Astrocyte of the cerebellum (primary cell): ENCODE measurements around the gene MLNR.

Experiments used
- DNase-seq: peaks from one replicate; pipeline ENCODE4 v3.0.0-alpha.2; 2011; ENCODE audit warnings: low read depth
- H3K4me3 ChIP-seq: 2 replicates; pipeline ENCODE4 v1.5.1; 2011; ENCODE audit warnings: mild to moderate bottlenecking, low read depth, low read length, moderate library complexity
- CTCF ChIP-seq: IDR thresholded peaks from 2 replicates; pipeline ENCODE4 v1.5.1; 2012; ENCODE audit warnings: low read length, low read depth, moderate library complexity, mild to moderate bottlenecking; ENCODE audit errors: missing control alignments
- in situ Hi-C: cut with HindIII; loops from 2 replicates; pipeline ENCODE4 v1.10.0; 2017; ENCODE audit warnings: low sequenced_read_pairs

The MLNR gene

DNA sequence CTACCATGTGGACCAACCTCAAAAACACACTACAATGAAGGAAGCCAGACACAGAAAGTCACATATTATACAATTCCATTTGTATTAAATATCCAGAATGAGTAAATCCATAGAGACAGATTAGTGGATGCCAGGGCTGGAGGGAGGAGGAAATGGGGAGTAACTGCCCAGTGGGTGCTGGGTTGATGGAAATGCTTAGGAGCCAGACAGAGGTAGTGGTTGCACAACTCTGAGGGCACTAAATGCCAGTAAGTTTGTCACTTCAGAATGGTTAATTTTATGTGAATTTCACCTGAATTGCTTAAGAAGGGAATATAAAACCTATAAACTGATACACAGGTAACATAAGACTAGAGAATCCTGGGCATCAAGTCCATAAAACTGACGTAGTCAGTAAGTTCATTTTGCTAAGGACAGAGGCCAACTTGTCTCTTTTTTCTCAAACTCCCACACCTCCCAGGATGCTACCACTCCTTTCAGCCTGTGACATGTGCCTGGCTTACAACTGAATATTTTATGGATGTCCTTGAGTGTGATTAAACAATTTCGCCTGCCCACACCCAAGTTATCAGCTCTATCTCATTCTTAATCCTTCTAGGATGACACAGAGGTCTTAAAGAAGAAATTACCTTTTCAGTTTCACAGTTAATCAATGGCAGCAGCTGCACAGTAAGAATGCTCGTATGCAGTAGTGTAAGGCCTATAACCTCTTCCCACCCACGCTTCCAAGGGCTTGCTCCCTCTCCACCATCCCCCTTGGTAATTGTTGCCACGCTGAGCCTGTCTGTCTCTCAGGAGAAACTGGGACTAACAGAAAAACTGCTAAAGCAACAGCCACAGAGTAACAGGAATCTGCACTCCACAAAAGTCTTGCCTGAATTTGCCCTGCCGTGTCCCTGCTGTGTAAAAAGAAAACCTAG lies 5.9 kb upstream of the MLNR start:
- no peak overlapping the region for H3K4me3 ChIP-seq
- DNase-seq = no peak
- in situ Hi-C loops = no loop called here
- TF ChIP-seq CTCF = no peak

DNA sequence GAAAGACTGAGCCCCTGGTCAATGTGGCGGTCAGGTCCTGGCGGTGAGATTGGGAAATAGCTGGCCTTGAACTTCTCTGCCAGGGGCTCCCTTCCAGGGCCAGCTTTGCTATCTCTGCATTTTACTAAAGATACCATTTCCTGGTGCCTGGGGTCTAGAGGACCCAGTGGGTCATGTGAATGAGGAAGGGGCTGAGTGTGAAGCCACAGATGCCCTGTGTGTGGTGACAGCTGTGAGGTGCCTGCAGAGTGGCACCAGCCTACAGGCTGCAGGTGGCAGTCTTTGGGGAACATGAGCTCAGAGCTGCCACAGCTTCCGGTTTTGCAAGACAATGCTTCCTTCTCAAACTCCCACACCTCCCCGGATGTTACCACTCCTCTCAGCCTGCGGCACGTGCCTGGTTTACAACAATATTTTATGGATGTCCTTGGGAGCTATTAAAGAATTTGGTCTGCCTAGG lies 5.2 kb upstream of the MLNR start:
- in situ Hi-C loops = no loop called here
- no peak for DNase-seq
- no peak for TF ChIP-seq CTCF
- H3K4me3 ChIP-seq = no peak overlapping the region

DNA sequence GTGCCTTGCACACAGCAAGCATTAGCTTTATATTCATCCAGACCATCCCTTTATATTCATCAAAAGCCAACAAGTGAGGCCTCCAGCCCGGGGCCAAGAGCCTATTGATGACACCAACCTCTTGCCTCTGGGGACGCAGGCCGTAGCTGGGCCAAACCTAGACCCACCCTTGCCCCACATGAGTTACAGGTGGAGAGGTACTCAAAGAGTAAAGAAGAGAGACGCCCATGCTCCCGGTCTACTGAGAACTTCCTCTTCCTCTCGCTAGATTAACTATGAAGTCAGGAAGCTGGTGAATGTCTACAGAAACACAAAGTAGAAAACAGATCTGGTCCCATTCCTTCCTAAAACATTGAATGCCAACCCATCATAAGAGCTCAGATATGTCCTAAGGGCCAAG lies 3.8 kb upstream of the MLNR start:
- DNase-seq = no peak
- in situ Hi-C loops = no loop called here
- TF ChIP-seq CTCF = no peak
- no peak overlapping the region for H3K4me3 ChIP-seq

- in situ Hi-C loops = no loop called here
- no peak for TF ChIP-seq CTCF
- DNase-seq = no peak
Measured at GRCh38 chr13:49217962-49218492, 2.1 kb upstream of the MLNR start.

GRCh38 chr13:49218493-49219051 lies 1.6 kb upstream of the MLNR start:
- no peak overlapping the region for H3K4me3 ChIP-seq
- TF ChIP-seq CTCF = no peak
- in situ Hi-C loops = no loop called here
- no peak for DNase-seq

More at GRCh38 chr13:49217962-49218492, 2.1 kb upstream of the MLNR start:
- H3K4me3 ChIP-seq = no peak overlapping the region

GRCh38 chr13:49219647-49220035 lies 497 bp upstream of the MLNR start:
- in situ Hi-C loops = no loop called here
- no peak for DNase-seq
- TF ChIP-seq CTCF = no peak
- peak overlapping the region; percentile 21 for H3K4me3 ChIP-seq
